ENCODE measurements around the gene IFNL2. TPM values are rescaled to one million over a fixed set of nuclear protein-coding genes. Genes with fewer than 3 reads are reported as not detected.
"Not testable (repeated sequence)": the region's sequence is repeated elsewhere in the genome, so short reads cannot be mapped to it uniquely, and the experiment has no call there.

Gene IFNL2
- total and polyA plus RNA-seq, 11 donors = not detected

GRCh38 chr19:39270036-39270871, 2.1 kb downstream of the IFNL2 start:
- ATAC-seq (no peak), DNase-seq (no peak)
- intact Hi-C loops (cut with DNase I) = no loop called here
- no peak overlapping the region for H3K4me3 ChIP-seq
- no peaks in the 10 kb centered on the region for H3K36me3 ChIP-seq
- 68 to 77% (median 74%) methylated on average over 9 of the region's 9 CpGs for WGBS, 4 donors
- TF ChIP-seq, protein P1, sequence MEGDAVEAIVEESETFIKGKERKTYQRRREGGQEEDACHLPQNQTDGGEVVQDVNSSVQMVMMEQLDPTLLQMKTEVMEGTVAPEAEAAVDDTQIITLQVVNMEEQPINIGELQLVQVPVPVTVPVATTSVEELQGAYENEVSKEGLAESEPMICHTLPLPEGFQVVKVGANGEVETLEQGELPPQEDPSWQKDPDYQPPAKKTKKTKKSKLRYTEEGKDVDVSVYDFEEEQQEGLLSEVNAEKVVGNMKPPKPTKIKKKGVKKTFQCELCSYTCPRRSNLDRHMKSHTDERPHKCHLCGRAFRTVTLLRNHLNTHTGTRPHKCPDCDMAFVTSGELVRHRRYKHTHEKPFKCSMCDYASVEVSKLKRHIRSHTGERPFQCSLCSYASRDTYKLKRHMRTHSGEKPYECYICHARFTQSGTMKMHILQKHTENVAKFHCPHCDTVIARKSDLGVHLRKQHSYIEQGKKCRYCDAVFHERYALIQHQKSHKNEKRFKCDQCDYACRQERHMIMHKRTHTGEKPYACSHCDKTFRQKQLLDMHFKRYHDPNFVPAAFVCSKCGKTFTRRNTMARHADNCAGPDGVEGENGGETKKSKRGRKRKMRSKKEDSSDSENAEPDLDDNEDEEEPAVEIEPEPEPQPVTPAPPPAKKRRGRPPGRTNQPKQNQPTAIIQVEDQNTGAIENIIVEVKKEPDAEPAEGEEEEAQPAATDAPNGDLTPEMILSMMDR (IDR thresholded peaks at IDR 0.05) = no peak
- TF ChIP-seq POLR2A (IDR thresholded peaks at IDR 0.05) = no peak
- H3K4me1 ChIP-seq = peaks cover 0 to 3% (median 0%) of the 10 kb centered on the region in 12 donors
- H3K9me3 ChIP-seq = no peaks in the 10 kb centered on the region
- H3K27ac ChIP-seq = no peak overlapping the region
- H3K27me3 ChIP-seq = peaks cover under 1 to 33% (median 6%) of the 10 kb centered on the region in 9 donors

- 81 to 87% (median 84%) methylated on average over 5 of the region's 5 CpGs for WGBS, 4 donors
- DNase-seq; intact Hi-C loops (cut with DNase I); H3K36me3 ChIP-seq; ATAC-seq; H3K27ac ChIP-seq; H3K4me1 ChIP-seq; H3K4me3 ChIP-seq; H3K9me3 ChIP-seq: not testable (repeated sequence)
- H3K27me3 ChIP-seq = peaks cover 0 to 34% (median 4%) of the 10 kb centered on the region in 9 donors
Measured at GRCh38 chr19:39273859-39274258, 5.7 kb downstream of the IFNL2 start.

- no peak overlapping the region for H3K4me3 ChIP-seq
- intact Hi-C loops (cut with DNase I) = no loop called here
- TF ChIP-seq, protein P1 (IDR thresholded peaks at IDR 0.05) = no peak
- no peak for TF ChIP-seq POLR2A (IDR thresholded peaks at IDR 0.05)
- no peaks in the 10 kb centered on the region for H3K36me3 ChIP-seq
- no peak for DNase-seq
- WGBS, 4 donors = 71 to 83% (median 76%) methylated on average over 5 of the region's 5 CpGs
- H3K9me3 ChIP-seq = no peaks in the 10 kb centered on the region
- H3K27me3 ChIP-seq = peaks cover 0 to 27% (median 4%) of the 10 kb centered on the region in 9 donors
- ATAC-seq = no peak
- H3K4me1 ChIP-seq = no peaks in the 10 kb centered on the region
- H3K27ac ChIP-seq = no peak overlapping the region
Measured at GRCh38 chr19:39275578-39275977, 7.4 kb downstream of the IFNL2 start.

DNA sequence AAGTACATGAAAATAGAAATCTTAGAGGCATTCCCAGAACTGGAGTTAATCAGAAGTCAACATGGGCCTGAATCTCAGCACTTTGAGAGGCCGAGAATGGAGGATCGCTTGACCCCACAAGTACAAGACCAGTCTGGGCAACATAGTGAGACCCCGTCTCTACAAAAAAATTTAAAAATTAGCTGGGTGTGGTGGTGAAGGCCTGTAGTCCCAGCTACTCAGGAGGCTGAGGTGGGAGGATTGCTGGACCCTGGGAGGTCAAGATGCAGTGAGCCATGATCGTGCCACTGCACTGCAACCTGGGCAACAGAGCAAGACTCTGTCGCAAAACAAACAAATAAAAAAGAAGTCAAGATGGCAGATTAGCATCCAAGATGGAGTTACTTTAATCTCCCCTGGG, 8.5 kb downstream of the IFNL2 start:
- Histone ChIP-seq H3K36me3 (no peaks in the 10 kb centered on the region), H3K4me3 (no peak overlapping the region), H3K27me3 (peaks cover 0 to 20% (median 4%) of the 10 kb centered on the region in 9 donors), H3K9me3 (peaks cover 0 to 9% (median 1%) of the 10 kb centered on the region in 12 donors), H3K27ac (no peak overlapping the region), H3K4me1 (no peaks in the 10 kb centered on the region)
- TF ChIP-seq, protein P1 (IDR thresholded peaks at IDR 0.05) = no peak
- no peak for TF ChIP-seq POLR2A (IDR thresholded peaks at IDR 0.05)
- WGBS, 4 donors = 90 to 95% (median 93%) methylated on average over 5 of the region's 5 CpGs
- ATAC-seq = no peak
- intact Hi-C loops (cut with DNase I) = no loop called here
- DNase-seq = no peak

All from heart left ventricle (tissue), 16 donors.